WERI-Rb-1 (cell line): Measurements from ENCODE around the gene AOPEP.

Experiments used
- DNase-seq: peaks from one replicate; pipeline ENCODE4 v3.0.0-alpha.2; 2020
- H3K27ac ChIP-seq: fragments of 250-450 bp; sonication (Bioruptor Pico); 2 replicates; pipeline ENCODE4 v1.5.1; 2020; ENCODE audit warnings: mild to moderate bottlenecking, moderate library complexity
- H3K27me3 ChIP-seq: fragments of 250-450 bp; sonication (Bioruptor Pico); 2 replicates; pipeline ENCODE4 v1.5.1; 2021; ENCODE audit warnings: mild to moderate bottlenecking, low read depth, moderate library complexity; ENCODE audit not compliant: insufficient read depth, severe bottlenecking
- H3K36me3 ChIP-seq: fragments of 250-450 bp; sonication (Bioruptor Pico); 2 replicates; pipeline ENCODE4 v1.5.1; 2020; ENCODE audit warnings: mild to moderate bottlenecking, moderate library complexity
- H3K4me3 ChIP-seq: 2 replicates; pipeline ENCODE4 v1.5.1; 2011; ENCODE audit warnings: low read depth, mild to moderate bottlenecking, control low read depth, low read length
- H3K9me3 ChIP-seq: fragments of 250-450 bp; sonication (Bioruptor Pico); 2 replicates; pipeline ENCODE4 v1.5.1; 2021; ENCODE audit warnings: mild to moderate bottlenecking, moderate library complexity; ENCODE audit not compliant: severe bottlenecking
- TF ChIP-seq, protein P1 (sequence below): IDR thresholded peaks from 2 replicates; pipeline ENCODE4 v1.5.1; 2011; ENCODE audit warnings: low read depth, mild to moderate bottlenecking, control low read depth, inconsistent platforms, low read length

The AOPEP gene

DNA sequence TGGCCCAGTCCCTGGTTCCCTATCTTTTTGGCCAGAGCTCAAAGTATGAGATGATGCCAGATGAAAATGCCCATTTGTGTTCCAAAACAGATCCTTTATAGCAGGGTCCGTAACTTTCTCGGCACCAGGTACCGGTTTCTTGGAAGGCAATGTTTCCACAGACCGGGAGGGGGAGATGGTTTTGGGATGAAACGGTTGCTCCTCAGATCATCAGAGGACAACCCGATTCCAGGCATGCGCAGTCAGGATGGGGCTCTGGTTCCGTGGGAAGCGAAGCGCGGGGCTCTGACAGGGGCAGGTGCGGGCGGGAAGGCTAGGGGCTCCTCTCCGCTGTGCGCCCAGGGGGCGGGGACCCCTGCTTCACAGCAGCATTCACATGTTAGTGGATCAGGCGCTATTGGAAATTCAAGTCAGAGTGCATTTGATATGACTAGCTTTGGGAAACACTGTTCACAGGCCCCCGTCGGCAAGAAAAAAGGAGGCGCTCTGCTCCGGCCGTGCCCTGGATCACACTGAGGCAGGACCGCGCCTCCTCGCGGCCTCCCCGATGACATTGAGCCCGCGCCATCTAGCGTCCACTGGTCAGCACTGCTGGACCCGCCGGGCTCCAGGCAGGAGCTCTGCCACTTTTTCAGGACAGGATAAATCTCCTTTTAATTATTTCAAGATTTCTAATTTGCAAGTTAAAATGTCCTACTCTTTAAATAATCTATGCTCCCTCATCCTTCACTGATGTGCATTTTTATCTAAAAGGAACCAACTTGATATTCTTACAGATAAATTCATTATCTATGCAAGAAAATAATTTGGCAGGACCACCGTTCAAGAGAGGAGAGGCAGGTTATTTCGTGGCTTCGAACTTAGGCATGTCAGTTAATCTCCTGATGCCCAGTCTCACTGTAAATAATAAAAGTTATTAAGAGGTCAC lies 401.0 kb downstream of the AOPEP start:
- Histone ChIP-seq H3K9me3 (no peaks in the 10 kb centered on the region), H3K4me3 (no peak overlapping the region), H3K27ac (no peak overlapping the region), H3K27me3 (no peaks in the 10 kb centered on the region), H3K36me3 (peaks cover 10% of the 10 kb centered on the region)
- DNase-seq, result peak; percentile 86
- TF ChIP-seq, protein P1, sequence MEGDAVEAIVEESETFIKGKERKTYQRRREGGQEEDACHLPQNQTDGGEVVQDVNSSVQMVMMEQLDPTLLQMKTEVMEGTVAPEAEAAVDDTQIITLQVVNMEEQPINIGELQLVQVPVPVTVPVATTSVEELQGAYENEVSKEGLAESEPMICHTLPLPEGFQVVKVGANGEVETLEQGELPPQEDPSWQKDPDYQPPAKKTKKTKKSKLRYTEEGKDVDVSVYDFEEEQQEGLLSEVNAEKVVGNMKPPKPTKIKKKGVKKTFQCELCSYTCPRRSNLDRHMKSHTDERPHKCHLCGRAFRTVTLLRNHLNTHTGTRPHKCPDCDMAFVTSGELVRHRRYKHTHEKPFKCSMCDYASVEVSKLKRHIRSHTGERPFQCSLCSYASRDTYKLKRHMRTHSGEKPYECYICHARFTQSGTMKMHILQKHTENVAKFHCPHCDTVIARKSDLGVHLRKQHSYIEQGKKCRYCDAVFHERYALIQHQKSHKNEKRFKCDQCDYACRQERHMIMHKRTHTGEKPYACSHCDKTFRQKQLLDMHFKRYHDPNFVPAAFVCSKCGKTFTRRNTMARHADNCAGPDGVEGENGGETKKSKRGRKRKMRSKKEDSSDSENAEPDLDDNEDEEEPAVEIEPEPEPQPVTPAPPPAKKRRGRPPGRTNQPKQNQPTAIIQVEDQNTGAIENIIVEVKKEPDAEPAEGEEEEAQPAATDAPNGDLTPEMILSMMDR, result peak; percentile 96

DNA sequence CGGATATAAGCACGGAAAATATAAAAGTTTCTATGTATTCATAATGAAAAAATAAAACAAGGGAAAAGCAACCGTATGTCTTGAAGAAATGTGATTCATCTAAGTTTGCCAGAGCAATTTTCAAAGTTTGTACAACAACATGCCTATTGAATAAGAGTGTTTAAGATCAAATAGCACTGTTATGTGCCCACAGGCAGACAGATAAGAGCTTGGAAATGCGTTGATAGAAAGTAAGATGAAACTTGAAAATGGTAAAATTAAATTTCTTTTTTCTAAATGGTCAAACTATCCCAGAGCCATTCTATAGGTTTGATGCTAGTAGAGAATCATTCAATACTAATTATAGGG lies 401.7 kb downstream of the AOPEP start:
- peaks cover 10% of the 10 kb centered on the region for H3K36me3 ChIP-seq
- no peak overlapping the region for H3K27ac ChIP-seq
- H3K27me3 ChIP-seq, result no peaks in the 10 kb centered on the region
- no peak overlapping the region for H3K4me3 ChIP-seq
- TF ChIP-seq, protein P1, result no peak
- H3K9me3 ChIP-seq, result no peaks in the 10 kb centered on the region
- no peak for DNase-seq

DNA sequence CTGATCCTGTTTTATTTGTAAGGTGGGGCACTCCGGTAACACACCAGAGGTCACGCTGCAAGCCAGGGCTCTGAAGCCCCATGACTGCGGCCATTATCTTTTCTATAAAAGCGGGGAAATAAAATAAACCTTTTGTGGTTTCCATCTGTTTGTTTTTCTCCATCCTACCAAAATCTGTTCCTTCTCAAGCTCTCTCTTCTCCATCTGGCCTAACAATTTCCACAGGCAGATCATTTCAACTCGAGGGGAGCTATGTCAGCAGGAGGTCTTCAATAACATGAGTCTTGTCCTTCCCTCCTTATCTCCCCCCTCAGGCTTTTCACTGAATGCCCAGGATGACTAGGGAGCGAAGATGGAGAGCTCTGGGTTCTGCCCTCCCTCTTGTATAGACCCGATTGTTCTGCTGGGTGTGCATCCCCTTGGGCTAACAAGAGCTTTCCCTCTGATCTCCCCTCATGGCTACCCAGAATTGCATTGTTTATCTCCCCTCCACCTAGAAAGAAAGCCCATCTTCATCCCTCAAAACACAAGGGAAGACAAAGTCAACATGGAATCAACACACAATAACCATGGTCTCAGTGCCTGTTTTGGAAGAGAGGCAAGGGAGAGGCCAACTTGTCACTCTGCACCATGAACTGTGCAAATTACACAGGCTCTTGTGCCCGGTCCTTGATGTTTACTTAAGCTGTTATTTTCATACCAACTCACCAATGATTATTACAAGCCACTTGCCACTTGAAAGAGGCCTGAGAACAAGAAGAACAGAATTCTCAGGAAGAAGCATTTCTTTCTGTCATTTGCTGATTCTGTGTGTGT lies 403.2 kb downstream of the AOPEP start:
- Histone ChIP-seq H3K36me3 (peaks cover 4% of the 10 kb centered on the region), H3K4me3 (no peak overlapping the region), H3K9me3 (no peaks in the 10 kb centered on the region), H3K27ac (no peak overlapping the region), H3K27me3 (no peaks in the 10 kb centered on the region)
- no peak for DNase-seq
- TF ChIP-seq, protein P1, result no peak

DNA sequence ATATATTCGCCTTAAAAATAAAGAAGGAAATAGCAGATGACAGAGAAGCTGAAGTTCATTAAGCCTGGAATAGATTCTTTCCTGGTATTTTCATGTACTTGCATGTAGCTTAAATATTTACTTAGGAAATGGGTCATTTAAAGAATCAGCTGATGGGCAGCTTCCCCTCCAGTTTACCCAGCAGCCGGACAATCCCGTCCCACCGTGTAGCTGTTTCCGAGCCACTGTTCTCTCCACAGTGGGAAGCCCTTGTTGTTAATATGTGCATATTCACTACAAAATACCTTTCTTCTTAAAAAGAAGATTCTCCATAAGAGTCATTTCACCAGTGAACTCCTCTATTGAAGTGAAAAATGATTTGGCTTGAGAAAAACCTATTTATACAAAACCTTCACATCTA lies 404.0 kb downstream of the AOPEP start:
- no peak for DNase-seq
- no peaks in the 10 kb centered on the region for H3K27me3 ChIP-seq
- no peak overlapping the region for H3K4me3 ChIP-seq
- no peaks in the 10 kb centered on the region for H3K9me3 ChIP-seq
- H3K27ac ChIP-seq, result no peak overlapping the region
- TF ChIP-seq, protein P1, result no peak
- no peaks in the 10 kb centered on the region for H3K36me3 ChIP-seq

DNA sequence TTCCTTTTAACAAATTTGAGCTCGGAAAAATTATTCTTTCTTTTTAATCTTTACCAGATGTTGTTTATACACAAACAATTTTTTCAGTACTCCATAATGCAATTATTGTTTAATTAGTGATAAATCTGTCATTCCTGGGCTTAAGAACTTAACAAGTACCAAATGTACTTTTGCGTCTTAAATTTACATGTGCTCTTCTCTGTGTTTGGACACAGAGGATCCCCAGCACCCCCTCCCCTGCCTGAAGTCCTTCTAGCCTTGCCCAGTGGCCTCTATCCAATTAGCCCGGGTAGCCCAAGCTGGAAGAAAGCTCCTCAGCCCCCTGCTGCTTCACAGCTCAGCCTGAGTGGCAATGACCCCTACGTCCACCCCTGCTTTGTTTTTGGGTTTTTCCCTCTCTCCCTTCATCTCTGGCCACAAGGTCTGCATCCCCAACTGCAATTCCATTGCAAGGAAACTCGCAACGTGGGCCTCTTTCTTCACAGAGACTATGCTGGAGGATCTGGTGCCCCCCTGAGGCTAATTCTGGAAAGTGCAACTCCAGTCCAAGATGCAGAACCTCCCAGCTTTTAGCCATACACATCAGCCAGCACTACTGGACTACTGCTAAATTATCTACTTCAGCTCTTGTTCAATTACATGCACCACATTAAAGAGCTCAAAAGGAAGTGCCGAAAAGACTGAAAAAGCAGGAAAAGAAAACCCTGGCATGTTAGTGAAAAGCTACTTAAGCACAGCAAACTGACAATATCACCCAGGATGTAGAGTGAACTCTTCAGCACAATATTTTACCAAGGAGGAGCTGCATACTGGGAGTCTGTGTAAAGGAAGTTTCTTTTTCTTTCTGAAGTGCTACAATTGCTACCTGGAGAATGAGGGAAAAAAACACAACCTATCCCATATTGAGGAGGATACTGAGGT lies 404.8 kb downstream of the AOPEP start:
- TF ChIP-seq, protein P1, result peak; percentile 89
- H3K27me3 ChIP-seq, result no peaks in the 10 kb centered on the region
- no peaks in the 10 kb centered on the region for H3K9me3 ChIP-seq
- DNase-seq, result peak; percentile 84
- no peak overlapping the region for H3K4me3 ChIP-seq
- H3K36me3 ChIP-seq, result no peaks in the 10 kb centered on the region
- no peak overlapping the region for H3K27ac ChIP-seq
